K562 (cell line): ENCODE measurements around the gene ABHD16A. TPM values are rescaled to one million over a fixed set of nuclear protein-coding genes. Genes with fewer than 3 reads are reported as not detected.

Experiments used
- AFF1 ChIP-seq, 2 experiments: fragments of 450-650 bp; IDR thresholded peaks; 2 replicates each; pipeline ENCODE4 v1.6.1; 2018; ENCODE audit warnings: mild to moderate bottlenecking in 2 of 2, low read depth in 1 of 2; ENCODE audit not compliant: partially characterized antibody in 2 of 2
- BHLHE40 ChIP-seq: IDR thresholded peaks from 2 replicates; pipeline ENCODE4 v1.6.1; 2011; ENCODE audit warnings: low read length, improper control_type of control experiment
- CBX5 ChIP-seq: IDR thresholded peaks from 2 replicates; pipeline ENCODE4 v1.6.1; 2014; ENCODE audit warnings: low read depth, borderline replicate concordance
- ETV6 ChIP-seq, 3 experiments: fragments of 150-350 bp in 1 of 3; sonication (generic) in 1 of 3; formaldehyde crosslinking in 1 of 3; IDR thresholded peaks; 2 replicates each; pipeline versions ENCODE4 v1.6.1 to v1.8.0; 2014 to 2022; ENCODE audit warnings: borderline replicate concordance in 2 of 3, low read depth in 2 of 3, antibody characterized with exemption in 1 of 3, low read length in 1 of 3, mild to moderate bottlenecking in 1 of 3, missing genetic modification reagents in 1 of 3
- FIP1L1 ChIP-seq: fragments of 200-400 bp; formaldehyde crosslinking; IDR thresholded peaks from 2 replicates; pipeline ENCODE4 v1.6.1; 2018; ENCODE audit warnings: mild to moderate bottlenecking, low read depth, low read length; ENCODE audit not compliant: poor library complexity, severe bottlenecking
- IRF9 ChIP-seq: fragments of 450-650 bp; IDR thresholded peaks from 2 replicates; pipeline ENCODE4 v1.6.1; 2016; ENCODE audit warnings: missing biosample characterization, missing genetic modification characterization
- RCOR1 ChIP-seq, 2 experiments: IDR thresholded peaks; 2 replicates each; pipeline ENCODE4 v1.6.1; 2012; ENCODE audit warnings: low read depth in 2 of 2, low read length in 2 of 2, borderline replicate concordance in 1 of 2, improper control_type of control experiment in 1 of 2
- SMARCB1 ChIP-seq: IDR thresholded peaks from 2 replicates; pipeline ENCODE4 v1.6.1; 2011; ENCODE audit warnings: improper control_type of control experiment, low read depth; ENCODE audit not compliant: insufficient read length
- SUPT5H ChIP-seq: fragments of 450-650 bp; IDR thresholded peaks from 2 replicates; pipeline ENCODE4 v1.6.1; 2016
- ZNF407 ChIP-seq: fragments of 450-650 bp; IDR thresholded peaks from 2 replicates; pipeline ENCODE4 v1.6.1; 2016; ENCODE audit warnings: low read depth
- polyA plus RNA-seq, 8 experiments: library from polyadenylated mRNA; depleted of rRNA in 4 of 8; stranded (reverse) in 5 of 8; unstranded in 3 of 8; fragments of >200 nt; fragmentation: Nextera tagmentation in 2 of 8; fragmentation: Illumina TruSeq in 1 of 8; extraction: Ambion mirVana in 2 of 8; extraction: Trizol in 1 of 8; gene quantifications; 2 replicates each; pipeline versions ENCODE4 v1.2.1 to v1.2.3, GENCODE V29; 2011 to 2014; ENCODE audit warnings: inconsistent platforms in 1 of 8, missing spikeins in 1 of 8
- total RNA-seq, 7 experiments: library from RNA; depleted of rRNA in 6 of 7; stranded (reverse); fragments of >200 nt in 6 of 7; fragmentation: Illumina TruSeq in 2 of 7; extraction: Trizol in 2 of 7; gene quantifications; 2 replicates each; pipeline versions ENCODE4 v1.2.1 to v1.2.3, GENCODE V29; 2011 to 2021; ENCODE audit warnings: low replicate concordance in 1 of 7

The ABHD16A gene
- total and polyA plus RNA-seq, 9 of the 15 experiments (the other 6 are each of a cell fraction or from before 2014, with no cell fraction given): 25.8 to 120 (median 81.6) TPM

GRCh38 chr6:31661262-31662123, 41.6 kb downstream of the ABHD16A start (continued):
- TF ChIP-seq IRF9 (no peak), SUPT5H (peak; percentile 4; the same call in 1 of the 2 replicates), BHLHE40 (no peak), ETV6 (IDR thresholded peaks at IDR 0.05; ENCODE audit: borderline replicate concordance in 1 of 2, low read depth in 2 of 2, low read length in 1 of 2) (no peak), ETV6 (CRISPR knock-in tag; IDR thresholded peaks at IDR 0.05; ENCODE audit: borderline replicate concordance) (no peak), SMARCB1 (no peak), AFF1 (IDR thresholded peaks at IDR 0.05; ENCODE audit: low read depth in 1 of 2, partially characterized antibody in 2 of 2) (no peak), ZNF407 (no peak), RCOR1 (IDR thresholded peaks at IDR 0.05; ENCODE audit: borderline replicate concordance in 1 of 2, low read depth in 2 of 2, low read length in 2 of 2) (no peak), FIP1L1 (no peak), CBX5 (no peak)
